Measurements from ENCODE around the gene NPW. TPM values are rescaled to one million over a fixed set of nuclear protein-coding genes. Genes with fewer than 3 reads are reported as not detected.

Gene NPW
- total and polyA plus RNA-seq, 2 of the 8 experiments (the other 6 are each of a cell fraction or from before 2014, with no cell fraction given): 4.0 to 10.3 TPM

- no peak for TF ChIP-seq ZNF274 (IDR thresholded peaks at IDR 0.05; ENCODE audit: borderline replicate concordance, extremely low read depth, low read length)
- TF ChIP-seq SRF (IDR thresholded peaks at IDR 0.05; ENCODE audit: low read depth, low read length): no peak
- TF ChIP-seq KDM4A (IDR thresholded peaks at IDR 0.05; ENCODE audit: low read depth, low read length, severe bottlenecking): no peak
- TF ChIP-seq E2F6 (IDR thresholded peaks at IDR 0.05): no peak
- no peak for TF ChIP-seq SAP30 (IDR thresholded peaks at IDR 0.05; ENCODE audit: insufficient read depth, insufficient replicate concordance, low read length)
- TF ChIP-seq NANOG (IDR thresholded peaks at IDR 0.05; ENCODE audit: insufficient read depth, low read depth, low read length, poor library complexity, severe bottlenecking): no peak
- TF ChIP-seq USF2 (IDR thresholded peaks at IDR 0.05; ENCODE audit: low read length): no peak
- TF ChIP-seq TAF1 (IDR thresholded peaks at IDR 0.05; ENCODE audit: low read depth, low read length): no peak
- no peak for TF ChIP-seq CBX8 (IDR thresholded peaks at IDR 0.05; ENCODE audit: borderline replicate concordance, low read depth, low read length)
- no peak for TF ChIP-seq PHF8 (conservative IDR thresholded peaks at IDR 0.05; ENCODE audit: low read depth, low read length)
Observed at GRCh38 chr16:2034696-2035430, 15.3 kb downstream of the NPW start (continued).
